Glutamatergic neuron (in vitro differentiated cells): ENCODE data around the gene PYCR2. TPM values are rescaled to one million over a fixed set of nuclear protein-coding genes. Genes with fewer than 3 reads are reported as not detected.
A peak's percentile ranks its signal among the peaks of the same experiment; 100 is the strongest.

Experiments
- DNase-seq: peaks from one replicate; pipeline ENCODE4 v3.0.0; 2022
- H3K27ac Mint-ChIP-seq: one replicate; pipeline ENCODE4 v1.8.0; 2020; ENCODE audit warnings: mild to moderate bottlenecking, mixed read lengths, inconsistent platforms; ENCODE audit not compliant: unreplicated experiment
- H3K27me3 Mint-ChIP-seq: one replicate; pipeline ENCODE4 v1.8.0; 2020; ENCODE audit warnings: mild to moderate bottlenecking, moderate library complexity, mixed read lengths, inconsistent platforms; ENCODE audit not compliant: unreplicated experiment
- H3K36me3 Mint-ChIP-seq: one replicate; pipeline ENCODE4 v1.8.0; 2020; ENCODE audit warnings: mild to moderate bottlenecking, mixed read lengths, inconsistent platforms; ENCODE audit not compliant: unreplicated experiment
- H3K4me1 Mint-ChIP-seq: one replicate; pipeline ENCODE4 v1.8.0; 2020; ENCODE audit warnings: mild to moderate bottlenecking, low read depth, mixed read lengths, inconsistent platforms; ENCODE audit not compliant: unreplicated experiment
- H3K4me3 Mint-ChIP-seq: one replicate; pipeline ENCODE4 v1.8.0; 2020; ENCODE audit warnings: mild to moderate bottlenecking, mixed read lengths, inconsistent platforms; ENCODE audit not compliant: unreplicated experiment
- H3K9me3 Mint-ChIP-seq: one replicate; pipeline ENCODE4 v1.8.0; 2020; ENCODE audit warnings: mild to moderate bottlenecking, moderate library complexity, mixed read lengths, inconsistent platforms; ENCODE audit not compliant: unreplicated experiment
- total RNA-seq: library from RNA; stranded (reverse); fragmentation: NEBNext Ultra II Directional; extraction: Animal tissue kit (Norgen Biotek cat#: 25700); gene quantifications from one replicate; pipeline ENCODE4 v1.2.1, GENCODE V29; 2021; ENCODE audit not compliant: unreplicated experiment
- TF ChIP-seq, protein P1 (sequence below): fragments of 200-600 bp; sonication (generic); IDR thresholded peaks from one replicate; pipeline ENCODE4 v1.5.0; 2021; ENCODE audit not compliant: partially characterized antibody, unreplicated experiment

The PYCR2 gene
- total RNA-seq, 1 donor from 2014 or later = 36.6 TPM

DNA sequence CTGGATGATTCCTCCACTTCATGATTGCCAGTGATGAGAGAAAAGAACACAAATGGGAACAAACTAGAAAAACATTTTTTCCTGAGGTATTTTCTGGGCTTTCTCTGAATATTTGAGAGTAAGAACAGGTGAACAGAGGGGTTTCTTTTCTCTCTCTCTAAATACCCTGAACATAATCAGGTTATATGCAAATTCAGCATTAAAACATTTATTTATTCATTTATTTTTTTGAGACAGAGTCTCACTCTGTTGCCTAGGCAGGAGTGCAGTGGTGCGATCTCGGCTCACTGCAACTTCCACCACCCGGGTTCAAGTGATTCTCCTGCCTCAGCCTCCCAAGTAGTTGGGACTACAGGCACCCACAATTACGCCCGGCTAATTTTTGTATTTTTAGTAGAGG, 22.8 kb upstream of the PYCR2 start:
- DNase-seq = no peak
- Mint-ChIP-seq H3K36me3 (no peaks in the 10 kb centered on the region), H3K27me3 (peaks cover 4% of the 10 kb centered on the region), H3K4me3 (no peak overlapping the region), H3K27ac (no peak overlapping the region), H3K9me3 (peaks cover 3% of the 10 kb centered on the region), H3K4me1 (peaks cover 3% of the 10 kb centered on the region)
- TF ChIP-seq, protein P1, sequence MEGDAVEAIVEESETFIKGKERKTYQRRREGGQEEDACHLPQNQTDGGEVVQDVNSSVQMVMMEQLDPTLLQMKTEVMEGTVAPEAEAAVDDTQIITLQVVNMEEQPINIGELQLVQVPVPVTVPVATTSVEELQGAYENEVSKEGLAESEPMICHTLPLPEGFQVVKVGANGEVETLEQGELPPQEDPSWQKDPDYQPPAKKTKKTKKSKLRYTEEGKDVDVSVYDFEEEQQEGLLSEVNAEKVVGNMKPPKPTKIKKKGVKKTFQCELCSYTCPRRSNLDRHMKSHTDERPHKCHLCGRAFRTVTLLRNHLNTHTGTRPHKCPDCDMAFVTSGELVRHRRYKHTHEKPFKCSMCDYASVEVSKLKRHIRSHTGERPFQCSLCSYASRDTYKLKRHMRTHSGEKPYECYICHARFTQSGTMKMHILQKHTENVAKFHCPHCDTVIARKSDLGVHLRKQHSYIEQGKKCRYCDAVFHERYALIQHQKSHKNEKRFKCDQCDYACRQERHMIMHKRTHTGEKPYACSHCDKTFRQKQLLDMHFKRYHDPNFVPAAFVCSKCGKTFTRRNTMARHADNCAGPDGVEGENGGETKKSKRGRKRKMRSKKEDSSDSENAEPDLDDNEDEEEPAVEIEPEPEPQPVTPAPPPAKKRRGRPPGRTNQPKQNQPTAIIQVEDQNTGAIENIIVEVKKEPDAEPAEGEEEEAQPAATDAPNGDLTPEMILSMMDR = no peak

DNA sequence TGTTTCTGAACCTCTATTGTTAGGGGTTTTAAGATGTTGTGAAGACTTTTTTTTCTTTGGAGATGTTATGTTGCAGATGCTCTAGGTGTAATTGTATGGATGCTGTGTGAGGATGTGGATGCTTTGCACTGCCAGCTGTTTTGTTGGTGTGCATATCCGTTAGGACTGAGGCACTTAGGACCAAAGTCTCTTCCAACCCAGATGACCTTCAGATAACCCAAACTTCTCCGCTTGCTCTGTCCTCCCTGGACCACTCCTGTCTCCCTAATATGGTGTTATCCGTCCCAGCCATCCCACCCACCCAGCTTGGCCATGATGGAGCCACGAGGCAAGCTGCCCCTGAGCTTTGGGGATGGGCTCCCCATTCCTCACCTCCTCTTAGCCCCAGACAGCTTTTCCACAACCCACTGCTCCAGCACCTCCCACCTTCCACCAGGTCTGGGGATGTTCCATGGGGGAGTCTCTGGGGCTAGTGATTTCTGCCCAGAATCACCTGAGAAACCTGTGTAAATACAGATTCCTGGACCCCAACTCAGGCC, 22.1 kb upstream of the PYCR2 start:
- peaks cover 6% of the 10 kb centered on the region for H3K4me1 Mint-ChIP-seq

DNA sequence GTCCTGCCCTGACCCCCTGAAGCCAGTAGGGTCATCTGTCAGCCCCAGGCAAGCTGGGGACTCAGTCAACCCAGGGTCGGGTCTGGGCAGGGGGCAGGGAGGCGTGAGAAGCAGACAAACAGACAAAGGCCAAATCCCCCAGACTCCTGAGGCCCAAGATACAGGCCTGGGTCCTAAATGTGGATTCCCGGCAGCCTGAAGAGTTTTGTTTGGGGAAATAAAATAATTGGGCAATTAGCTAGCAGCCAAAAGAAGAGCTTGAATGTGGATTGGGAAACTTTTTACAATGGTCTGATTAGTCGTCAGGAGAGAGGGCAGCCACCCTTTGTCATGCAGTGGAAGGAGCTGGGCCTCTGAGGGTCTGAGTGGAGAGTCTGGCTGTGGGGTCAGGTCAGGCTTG, 21.5 kb upstream of the PYCR2 start:
- peaks cover 6% of the 10 kb centered on the region for H3K4me1 Mint-ChIP-seq
- H3K36me3 Mint-ChIP-seq = no peaks in the 10 kb centered on the region
- no peak overlapping the region for H3K4me3 Mint-ChIP-seq
- peaks cover 4% of the 10 kb centered on the region for H3K27me3 Mint-ChIP-seq
- H3K27ac Mint-ChIP-seq = peak overlapping the region; percentile 22
- H3K9me3 Mint-ChIP-seq = peaks cover 3% of the 10 kb centered on the region
- TF ChIP-seq, protein P1 = no peak
- DNase-seq = no peak

More for the DNA sequence above, 22.1 kb upstream of the PYCR2 start:
- H3K27ac Mint-ChIP-seq = no peak overlapping the region
- H3K36me3 Mint-ChIP-seq = no peaks in the 10 kb centered on the region
- H3K9me3 Mint-ChIP-seq = peaks cover 3% of the 10 kb centered on the region
- DNase-seq = no peak
- H3K27me3 Mint-ChIP-seq = peaks cover 4% of the 10 kb centered on the region
- no peak overlapping the region for H3K4me3 Mint-ChIP-seq
- TF ChIP-seq, protein P1 = no peak

DNA sequence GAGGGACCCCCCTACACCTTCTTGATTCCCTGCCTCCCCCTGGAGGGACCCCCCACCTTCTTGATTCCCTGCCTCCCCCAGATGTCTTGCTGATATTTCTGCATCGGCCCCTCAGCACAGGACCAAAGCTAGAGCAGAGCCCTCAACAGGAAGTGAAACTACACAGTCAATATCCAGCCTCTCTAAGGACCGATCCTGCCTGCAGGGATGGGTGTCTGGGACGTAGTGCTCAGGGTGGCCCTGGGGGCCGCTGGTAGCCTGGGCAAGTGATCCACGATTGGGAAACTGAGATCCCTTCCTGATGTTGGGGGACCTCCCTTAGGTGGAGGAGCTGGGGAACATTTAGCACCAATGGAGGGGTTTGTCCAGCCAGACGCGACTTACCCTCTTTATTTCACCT, 20.9 kb upstream of the PYCR2 start:
- no peaks in the 10 kb centered on the region for H3K36me3 Mint-ChIP-seq
- peak overlapping the region; percentile 9 for H3K27ac Mint-ChIP-seq
- peaks cover 9% of the 10 kb centered on the region for H3K4me1 Mint-ChIP-seq
- H3K9me3 Mint-ChIP-seq = peaks cover 3% of the 10 kb centered on the region
- peaks cover 4% of the 10 kb centered on the region for H3K27me3 Mint-ChIP-seq
- TF ChIP-seq, protein P1 = no peak
- no peak overlapping the region for H3K4me3 Mint-ChIP-seq
- no peak for DNase-seq

DNA sequence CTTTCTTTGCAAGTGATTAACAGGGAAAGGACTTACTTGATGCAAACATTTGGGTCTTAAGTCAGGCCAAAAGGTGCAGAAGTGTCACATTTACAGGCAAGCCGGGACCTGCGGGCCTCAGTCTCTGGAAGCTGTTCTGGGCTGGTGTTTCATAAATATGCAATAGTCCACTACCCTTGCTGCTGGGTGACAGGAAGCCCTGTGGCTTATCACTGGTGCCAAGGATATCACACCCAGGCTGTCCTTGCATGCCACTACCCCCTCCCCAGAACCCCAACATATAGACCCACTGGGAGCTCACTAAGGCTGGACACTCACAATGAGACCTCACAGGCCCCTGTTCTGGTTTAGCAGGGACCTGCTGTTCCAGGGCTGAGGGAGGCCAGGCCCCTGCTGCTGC, 20.3 kb upstream of the PYCR2 start:
- Mint-ChIP-seq H3K27ac (no peak overlapping the region), H3K9me3 (peaks cover 3% of the 10 kb centered on the region), H3K4me3 (no peak overlapping the region), H3K27me3 (peaks cover 4% of the 10 kb centered on the region), H3K4me1 (peaks cover 9% of the 10 kb centered on the region), H3K36me3 (no peaks in the 10 kb centered on the region)
- TF ChIP-seq, protein P1 = no peak
- DNase-seq = no peak
